ENCODE results near the gene CRYBB1.

The CRYBB1 gene

DNA sequence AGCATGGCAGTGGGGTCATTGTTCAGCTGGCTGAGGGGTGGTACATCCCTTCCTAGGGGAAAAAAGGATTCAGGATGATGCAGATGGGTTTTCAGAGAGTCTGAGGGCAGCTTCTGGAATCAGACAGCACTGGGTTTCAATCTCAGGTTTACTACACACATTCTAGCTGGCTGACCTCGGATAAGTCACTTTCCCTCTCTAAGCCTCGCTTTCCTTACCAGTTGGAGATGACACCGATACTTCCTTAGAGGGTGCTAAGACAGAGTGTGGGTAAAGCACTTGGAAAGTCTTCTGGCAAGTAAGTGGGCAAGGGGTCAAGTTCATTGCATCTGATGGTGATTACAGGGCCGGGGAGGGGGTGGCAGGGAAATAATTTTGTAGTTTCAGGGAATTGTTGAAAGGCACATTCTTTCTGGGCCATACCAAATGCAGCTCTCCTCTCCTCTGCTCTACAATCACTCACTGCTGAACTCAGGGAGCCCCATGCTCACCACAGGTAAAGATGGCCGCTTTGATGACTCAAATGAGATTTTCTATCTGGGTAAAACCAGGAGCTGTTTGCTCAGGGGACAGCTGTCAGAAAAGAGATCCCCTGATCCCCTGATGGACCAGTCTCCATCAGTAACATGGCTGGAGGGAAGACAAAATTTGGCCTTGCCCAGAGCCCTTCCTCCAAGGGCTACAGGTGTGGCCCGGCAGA lies 33.0 kb upstream of the CRYBB1 start:
- no peak overlapping the region for H3K4me3 ChIP-seq (ENCODE audit: low read length)
- no peak overlapping the region for H3K9ac ChIP-seq (ENCODE audit: low read length)
- peaks cover 12% of the 10 kb centered on the region for H3K27me3 ChIP-seq (ENCODE audit: control insufficient read depth, insufficient read depth, low read length)
- H3K27ac ChIP-seq (ENCODE audit: low read depth, low read length), result no peak overlapping the region
- H3K4me1 ChIP-seq (ENCODE audit: control insufficient read depth, insufficient read depth, low read length), result no peaks in the 10 kb centered on the region
- H3K36me3 ChIP-seq (ENCODE audit: control insufficient read depth, insufficient read depth, low read length), result no peaks in the 10 kb centered on the region

- no peak overlapping the region for H3K4me3 ChIP-seq (ENCODE audit: low read length)
- peaks cover 10% of the 10 kb centered on the region for H3K27me3 ChIP-seq (ENCODE audit: control insufficient read depth, insufficient read depth, low read length)
- no peak overlapping the region for H3K27ac ChIP-seq (ENCODE audit: low read depth, low read length)
- H3K4me1 ChIP-seq (ENCODE audit: control insufficient read depth, insufficient read depth, low read length), result no peaks in the 10 kb centered on the region
- no peak overlapping the region for H3K9ac ChIP-seq (ENCODE audit: low read length)
- H3K36me3 ChIP-seq (ENCODE audit: control insufficient read depth, insufficient read depth, low read length), result no peaks in the 10 kb centered on the region
Observed at GRCh38 chr22:26648528-26649388, 30.9 kb upstream of the CRYBB1 start.

GRCh38 chr22:26648011-26648497 lies 30.2 kb upstream of the CRYBB1 start:
- Histone ChIP-seq H3K9ac (ENCODE audit: low read length) (no peak overlapping the region), H3K4me3 (ENCODE audit: low read length) (no peak overlapping the region), H3K4me1 (ENCODE audit: control insufficient read depth, insufficient read depth, low read length) (no peaks in the 10 kb centered on the region), H3K27me3 (ENCODE audit: control insufficient read depth, insufficient read depth, low read length) (peaks cover 8% of the 10 kb centered on the region), H3K36me3 (ENCODE audit: control insufficient read depth, insufficient read depth, low read length) (no peaks in the 10 kb centered on the region), H3K27ac (ENCODE audit: low read depth, low read length) (no peak overlapping the region)

DNA sequence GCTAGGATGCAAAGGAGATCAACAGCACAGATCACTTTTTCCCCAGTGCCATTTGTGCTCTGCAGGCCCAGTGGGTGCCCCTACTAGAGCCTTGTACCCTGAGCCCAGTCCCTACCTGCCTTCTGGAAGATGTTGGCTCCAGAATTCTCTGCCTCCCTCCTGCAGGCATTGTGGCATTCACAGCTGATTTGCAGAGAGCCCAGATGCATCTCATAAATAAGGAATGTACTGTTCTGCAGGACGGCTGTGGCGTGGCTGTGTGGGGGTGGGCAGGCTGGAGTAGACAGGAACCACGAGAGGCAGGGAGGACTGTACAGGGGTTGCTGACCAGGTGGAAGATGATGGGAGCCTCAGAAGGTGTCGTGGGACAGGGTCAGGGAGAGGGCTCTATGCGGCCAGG lies 28.3 kb upstream of the CRYBB1 start:
- no peak overlapping the region for H3K4me3 ChIP-seq (ENCODE audit: low read length)
- no peak overlapping the region for H3K9ac ChIP-seq (ENCODE audit: low read length)
- no peaks in the 10 kb centered on the region for H3K36me3 ChIP-seq (ENCODE audit: control insufficient read depth, insufficient read depth, low read length)
- peaks cover 7% of the 10 kb centered on the region for H3K27me3 ChIP-seq (ENCODE audit: control insufficient read depth, insufficient read depth, low read length)
- H3K27ac ChIP-seq (ENCODE audit: low read depth, low read length), result no peak overlapping the region
- no peaks in the 10 kb centered on the region for H3K4me1 ChIP-seq (ENCODE audit: control insufficient read depth, insufficient read depth, low read length)

GRCh38 chr22:26643418-26644100 lies 25.7 kb upstream of the CRYBB1 start:
- no peak overlapping the region for H3K27ac ChIP-seq (ENCODE audit: low read depth, low read length)
- H3K27me3 ChIP-seq (ENCODE audit: control insufficient read depth, insufficient read depth, low read length), result peaks cover 2% of the 10 kb centered on the region
- H3K4me1 ChIP-seq (ENCODE audit: control insufficient read depth, insufficient read depth, low read length), result no peaks in the 10 kb centered on the region
- H3K9ac ChIP-seq (ENCODE audit: low read length), result no peak overlapping the region
- H3K36me3 ChIP-seq (ENCODE audit: control insufficient read depth, insufficient read depth, low read length), result no peaks in the 10 kb centered on the region
- H3K4me3 ChIP-seq (ENCODE audit: low read length), result no peak overlapping the region

- Histone ChIP-seq H3K4me1 (ENCODE audit: control insufficient read depth, insufficient read depth, low read length) (no peaks in the 10 kb centered on the region), H3K9ac (ENCODE audit: low read length) (no peak overlapping the region), H3K27me3 (ENCODE audit: control insufficient read depth, insufficient read depth, low read length) (no peaks in the 10 kb centered on the region), H3K27ac (ENCODE audit: low read depth, low read length) (no peak overlapping the region), H3K36me3 (ENCODE audit: control insufficient read depth, insufficient read depth, low read length) (no peaks in the 10 kb centered on the region), H3K4me3 (ENCODE audit: low read length) (no peak overlapping the region)
Observed at GRCh38 chr22:26642465-26643417, 24.9 kb upstream of the CRYBB1 start.

DNA sequence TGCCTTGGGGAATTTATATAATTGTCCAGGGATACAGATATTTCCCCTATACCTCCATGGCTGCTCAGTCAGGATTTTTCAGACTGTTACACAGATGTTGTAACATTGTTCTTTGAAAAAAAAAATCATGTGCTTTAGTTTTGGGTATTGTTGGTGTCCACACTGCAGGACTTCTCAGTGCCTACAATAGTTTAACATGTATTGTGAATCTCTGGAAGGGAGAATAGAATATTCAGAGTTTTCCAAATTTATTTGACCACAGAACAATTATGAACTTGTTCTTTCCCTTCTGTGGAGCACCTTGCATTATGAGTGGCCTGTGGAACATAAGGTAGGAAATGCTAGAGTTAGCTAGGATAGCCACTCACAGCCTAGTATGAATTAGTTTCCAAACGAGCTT lies 18.5 kb upstream of the CRYBB1 start:
- Histone ChIP-seq H3K27ac (ENCODE audit: low read depth, low read length) (no peak overlapping the region), H3K4me1 (ENCODE audit: control insufficient read depth, insufficient read depth, low read length) (no peaks in the 10 kb centered on the region), H3K4me3 (ENCODE audit: low read length) (no peak overlapping the region), H3K36me3 (ENCODE audit: control insufficient read depth, insufficient read depth, low read length) (no peaks in the 10 kb centered on the region), H3K9ac (ENCODE audit: low read length) (no peak overlapping the region), H3K27me3 (ENCODE audit: control insufficient read depth, insufficient read depth, low read length) (no peaks in the 10 kb centered on the region)

GRCh38 chr22:26635117-26635516 lies 17.3 kb upstream of the CRYBB1 start:
- no peaks in the 10 kb centered on the region for H3K27me3 ChIP-seq (ENCODE audit: control insufficient read depth, insufficient read depth, low read length)
- no peaks in the 10 kb centered on the region for H3K4me1 ChIP-seq (ENCODE audit: control insufficient read depth, insufficient read depth, low read length)
- H3K9ac ChIP-seq (ENCODE audit: low read length), result no peak overlapping the region
- no peak overlapping the region for H3K4me3 ChIP-seq (ENCODE audit: low read length)
- H3K27ac ChIP-seq (ENCODE audit: low read depth, low read length), result no peak overlapping the region
- no peaks in the 10 kb centered on the region for H3K36me3 ChIP-seq (ENCODE audit: control insufficient read depth, insufficient read depth, low read length)

DNA sequence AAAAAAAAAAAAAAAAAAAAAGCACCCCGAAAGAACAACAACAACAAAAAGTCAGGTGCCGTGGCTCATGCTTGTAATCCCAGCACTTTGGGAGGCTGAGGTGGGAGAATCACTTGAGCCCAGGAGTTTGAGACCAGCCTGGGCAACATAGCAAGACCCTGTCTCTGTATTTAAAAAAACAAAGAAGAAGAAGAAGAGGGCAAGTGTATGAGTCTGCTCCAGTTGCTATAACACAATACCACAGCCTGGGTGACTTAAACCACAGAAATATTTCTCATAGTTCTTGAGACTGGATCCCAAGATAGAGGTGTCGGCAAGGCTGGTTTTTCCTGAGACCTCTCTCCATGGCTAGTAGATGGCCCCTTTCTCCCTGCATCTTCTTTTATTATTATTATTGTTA lies 16.4 kb upstream of the CRYBB1 start:
- H3K4me3 ChIP-seq (ENCODE audit: low read length), result no peak overlapping the region
- no peaks in the 10 kb centered on the region for H3K4me1 ChIP-seq (ENCODE audit: control insufficient read depth, insufficient read depth, low read length)
- H3K27me3 ChIP-seq (ENCODE audit: control insufficient read depth, insufficient read depth, low read length), result no peaks in the 10 kb centered on the region
- no peak overlapping the region for H3K9ac ChIP-seq (ENCODE audit: low read length)
- H3K27ac ChIP-seq (ENCODE audit: low read depth, low read length), result no peak overlapping the region
- H3K36me3 ChIP-seq (ENCODE audit: control insufficient read depth, insufficient read depth, low read length), result no peaks in the 10 kb centered on the region

GRCh38 chr22:26632422-26633155 lies 14.8 kb upstream of the CRYBB1 start:
- H3K36me3 ChIP-seq (ENCODE audit: control insufficient read depth, insufficient read depth, low read length), result no peaks in the 10 kb centered on the region
- no peak overlapping the region for H3K9ac ChIP-seq (ENCODE audit: low read length)
- no peak overlapping the region for H3K4me3 ChIP-seq (ENCODE audit: low read length)
- no peak overlapping the region for H3K27ac ChIP-seq (ENCODE audit: low read depth, low read length)
- H3K4me1 ChIP-seq (ENCODE audit: control insufficient read depth, insufficient read depth, low read length), result no peaks in the 10 kb centered on the region
- H3K27me3 ChIP-seq (ENCODE audit: control insufficient read depth, insufficient read depth, low read length), result no peaks in the 10 kb centered on the region

DNA sequence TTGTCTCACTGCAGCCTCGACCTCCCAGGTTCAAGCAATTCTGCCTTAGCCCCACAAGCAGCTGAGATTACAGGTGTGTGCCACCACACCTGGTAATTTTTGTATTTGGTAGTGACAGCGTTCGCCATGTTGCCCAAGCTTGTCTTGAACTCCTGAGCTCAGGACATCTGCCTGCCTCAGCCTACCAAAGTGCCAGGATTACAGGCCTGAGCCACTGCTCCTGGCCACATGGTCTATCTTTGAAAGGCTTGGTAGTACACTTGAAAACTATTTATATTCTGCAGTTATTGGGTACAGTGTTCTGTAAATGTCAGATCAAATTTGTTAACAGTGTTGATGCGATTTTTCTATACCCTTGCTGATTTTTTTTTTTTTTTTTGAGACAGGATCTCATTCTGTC lies 13.5 kb upstream of the CRYBB1 start:
- no peak overlapping the region for H3K9ac ChIP-seq (ENCODE audit: low read length)
- H3K27ac ChIP-seq (ENCODE audit: low read depth, low read length), result no peak overlapping the region
- H3K36me3 ChIP-seq (ENCODE audit: control insufficient read depth, insufficient read depth, low read length), result no peaks in the 10 kb centered on the region
- H3K27me3 ChIP-seq (ENCODE audit: control insufficient read depth, insufficient read depth, low read length), result no peaks in the 10 kb centered on the region
- H3K4me3 ChIP-seq (ENCODE audit: low read length), result no peak overlapping the region
- no peaks in the 10 kb centered on the region for H3K4me1 ChIP-seq (ENCODE audit: control insufficient read depth, insufficient read depth, low read length)
